Gastroesophageal sphincter (tissue), 4 donors: Measurements from ENCODE around the gene VWA2. TPM values are rescaled to one million over a fixed set of nuclear protein-coding genes. Genes with fewer than 3 reads are reported as not detected.

ENCODE experiments used
- ATAC-seq: fragments of 150-250 bp; one replicate; pipeline ENCODE4 v1.9.1; 2016; ENCODE audit warnings: mild to moderate bottlenecking, moderate library complexity
- H3K27ac ChIP-seq, 4 donors: fragments of 200-600 bp; sonication (generic) in 3 of 4; 1 replicate in 3 of 4; 2 replicates in 1 of 4; pipeline ENCODE4 v1.5.1; 2016 to 2019
- H3K27me3 ChIP-seq: fragments of 200-600 bp; sonication (generic); one replicate; pipeline ENCODE4 v1.5.1; 2019
- H3K36me3 ChIP-seq, 2 donors: fragments of 200-600 bp; sonication (generic); one replicate each; pipeline ENCODE4 v1.5.1; 2019; ENCODE audit warnings: control low read depth in 1 of 2
- H3K4me1 ChIP-seq, 3 donors: fragments of 200-600 bp; sonication (generic); 1 replicate in 2 of 3; 2 replicates in 1 of 3; pipeline ENCODE4 v1.5.1; 2016 to 2019; ENCODE audit warnings: control low read depth in 2 of 3
- H3K4me3 ChIP-seq, 2 donors: fragments of 200-600 bp; sonication (generic); one replicate each; pipeline ENCODE4 v1.5.1; 2019; ENCODE audit warnings: mild to moderate bottlenecking in 1 of 2, moderate library complexity in 1 of 2
- H3K9me3 ChIP-seq, 3 donors: fragments of 200-600 bp; sonication (generic); one replicate each; pipeline ENCODE4 v1.5.1; 2017 to 2019; ENCODE audit warnings: control low read depth in 2 of 3
- EP300 ChIP-seq: sonication (generic); formaldehyde crosslinking; IDR thresholded peaks from one replicate; pipeline ENCODE4 v1.6.1; 2017; ENCODE audit warnings: antibody characterized with exemption, mild to moderate bottlenecking
- POLR2A ChIP-seq, 2 donors: fragments of 450-650 bp; IDR thresholded peaks; one replicate each; pipeline ENCODE4 v1.6.1; 2017; ENCODE audit warnings: antibody characterized with exemption in 2 of 2, mild to moderate bottlenecking in 2 of 2, moderate library complexity in 1 of 2
- POLR2AphosphoS5 ChIP-seq: sonication (generic); formaldehyde crosslinking; IDR thresholded peaks from one replicate; pipeline ENCODE4 v1.6.1; 2017; ENCODE audit warnings: antibody characterized with exemption
- WGBS, 2 donors: methylation state at CpG; one replicate each; pipeline ENCODE4 v1.1.5; 2018; ENCODE audit warnings: low coverage in 1 of 2; 5-methylcytosine and 5-hydroxymethylcytosine counted together
- total RNA-seq, 4 donors: library from RNA; depleted of rRNA; stranded (reverse); fragments of >200 nt; gene quantifications; one replicate each; pipeline ENCODE4 v1.1.0, GENCODE V29; 2016
- TF ChIP-seq, protein P1 (sequence below), 4 experiments: fragments of 200-600 bp in 2 of 4; fragments of 450-650 bp in 2 of 4; sonication (generic) in 1 of 4; IDR thresholded peaks; one replicate each; pipeline ENCODE4 v1.5.1; 2017 to 2019; ENCODE audit warnings: antibody characterized with exemption in 4 of 4, mild to moderate bottlenecking in 2 of 4, moderate library complexity in 2 of 4

The VWA2 gene
- total RNA-seq, 4 donors from 2014 or later: 0.13 to 0.25 TPM; not detected in 2

DNA sequence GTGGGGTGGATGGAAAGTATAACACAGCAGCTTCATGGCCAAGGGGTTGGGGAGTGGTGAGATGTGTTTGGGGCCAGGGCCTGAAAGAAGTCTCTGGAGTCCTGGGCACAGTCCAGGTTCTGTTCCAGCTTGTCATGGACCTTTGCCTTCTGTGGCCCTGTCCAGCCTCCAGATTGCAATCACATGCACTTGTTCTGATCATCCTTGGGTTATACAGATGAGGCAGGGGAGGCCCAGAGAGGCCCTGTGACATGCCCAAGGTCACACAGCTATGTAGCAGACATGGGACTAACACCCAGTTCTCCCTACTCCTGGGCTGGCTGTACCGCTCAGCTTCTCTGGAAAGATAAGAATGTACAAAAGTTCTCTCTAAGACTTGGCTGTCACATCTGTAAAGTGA lies 11.7 kb downstream of the VWA2 start:
- no peaks in the 10 kb centered on the region for H3K4me1 ChIP-seq
- H3K27me3 ChIP-seq: peaks cover 17% of the 10 kb centered on the region
- no peaks in the 10 kb centered on the region for H3K9me3 ChIP-seq
- no peak for TF ChIP-seq POLR2AphosphoS5
- no peak for TF ChIP-seq POLR2A (IDR thresholded peaks at IDR 0.05)
- TF ChIP-seq, protein P1, sequence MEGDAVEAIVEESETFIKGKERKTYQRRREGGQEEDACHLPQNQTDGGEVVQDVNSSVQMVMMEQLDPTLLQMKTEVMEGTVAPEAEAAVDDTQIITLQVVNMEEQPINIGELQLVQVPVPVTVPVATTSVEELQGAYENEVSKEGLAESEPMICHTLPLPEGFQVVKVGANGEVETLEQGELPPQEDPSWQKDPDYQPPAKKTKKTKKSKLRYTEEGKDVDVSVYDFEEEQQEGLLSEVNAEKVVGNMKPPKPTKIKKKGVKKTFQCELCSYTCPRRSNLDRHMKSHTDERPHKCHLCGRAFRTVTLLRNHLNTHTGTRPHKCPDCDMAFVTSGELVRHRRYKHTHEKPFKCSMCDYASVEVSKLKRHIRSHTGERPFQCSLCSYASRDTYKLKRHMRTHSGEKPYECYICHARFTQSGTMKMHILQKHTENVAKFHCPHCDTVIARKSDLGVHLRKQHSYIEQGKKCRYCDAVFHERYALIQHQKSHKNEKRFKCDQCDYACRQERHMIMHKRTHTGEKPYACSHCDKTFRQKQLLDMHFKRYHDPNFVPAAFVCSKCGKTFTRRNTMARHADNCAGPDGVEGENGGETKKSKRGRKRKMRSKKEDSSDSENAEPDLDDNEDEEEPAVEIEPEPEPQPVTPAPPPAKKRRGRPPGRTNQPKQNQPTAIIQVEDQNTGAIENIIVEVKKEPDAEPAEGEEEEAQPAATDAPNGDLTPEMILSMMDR (IDR thresholded peaks at IDR 0.05): no peak
- no peak for TF ChIP-seq EP300
- ATAC-seq: no peak
- no peak overlapping the region for H3K4me3 ChIP-seq
- H3K27ac ChIP-seq: no peak overlapping the region
- no CpG with 5 or more reads among the region's 1 CpG for WGBS, 2 donors
- no peaks in the 10 kb centered on the region for H3K36me3 ChIP-seq

GRCh38 chr10:114252092-114252491 lies 13.0 kb downstream of the VWA2 start:
- ATAC-seq: no peak
- Histone ChIP-seq H3K27me3 (peaks cover 17% of the 10 kb centered on the region), H3K9me3 (no peaks in the 10 kb centered on the region), H3K4me1 (peaks cover 0 to under 1% (median 0%) of the 10 kb centered on the region in 3 donors), H3K27ac (no peak overlapping the region), H3K36me3 (no peaks in the 10 kb centered on the region), H3K4me3 (no peak overlapping the region)
- TF ChIP-seq POLR2AphosphoS5: no peak
- TF ChIP-seq, protein P1 (IDR thresholded peaks at IDR 0.05): no peak
- TF ChIP-seq POLR2A (IDR thresholded peaks at IDR 0.05): no peak
- no peak for TF ChIP-seq EP300
- WGBS, 2 donors: 89% methylated on average over 5 of the region's 5 CpGs; no CpG with 5 or more reads in 1 of the 2 donors

GRCh38 chr10:114252883-114253282 lies 13.8 kb downstream of the VWA2 start:
- Histone ChIP-seq H3K4me1 (peaks cover 0 to 9% (median 0%) of the 10 kb centered on the region in 3 donors), H3K27me3 (peaks cover 17% of the 10 kb centered on the region), H3K4me3 (no peak overlapping the region), H3K36me3 (no peaks in the 10 kb centered on the region), H3K27ac (no peak overlapping the region), H3K9me3 (no peaks in the 10 kb centered on the region)
- 0 to 96% methylated on average over 1 to 3 of the region's 7 CpGs for WGBS, 2 donors
- no peak for TF ChIP-seq EP300
- TF ChIP-seq, protein P1 (IDR thresholded peaks at IDR 0.05): no peak
- no peak for TF ChIP-seq POLR2AphosphoS5
- no peak for TF ChIP-seq POLR2A (IDR thresholded peaks at IDR 0.05)
- ATAC-seq: no peak

- H3K27me3 ChIP-seq: peaks cover 11% of the 10 kb centered on the region
- no peak for ATAC-seq
- WGBS, 2 donors: no CpG with 5 or more reads among the region's 1 CpG
- TF ChIP-seq, protein P1 (IDR thresholded peaks at IDR 0.05): no peak
- TF ChIP-seq POLR2AphosphoS5 (no peak), EP300 (no peak), POLR2A (IDR thresholded peaks at IDR 0.05) (no peak)
- H3K27ac ChIP-seq: no peak overlapping the region
- peaks cover 0 to 17% (median 0%) of the 10 kb centered on the region in 3 donors for H3K4me1 ChIP-seq
- no peaks in the 10 kb centered on the region for H3K9me3 ChIP-seq
- no peak overlapping the region for H3K4me3 ChIP-seq
- no peaks in the 10 kb centered on the region for H3K36me3 ChIP-seq
Measured at GRCh38 chr10:114255227-114255626, 16.2 kb downstream of the VWA2 start.

DNA sequence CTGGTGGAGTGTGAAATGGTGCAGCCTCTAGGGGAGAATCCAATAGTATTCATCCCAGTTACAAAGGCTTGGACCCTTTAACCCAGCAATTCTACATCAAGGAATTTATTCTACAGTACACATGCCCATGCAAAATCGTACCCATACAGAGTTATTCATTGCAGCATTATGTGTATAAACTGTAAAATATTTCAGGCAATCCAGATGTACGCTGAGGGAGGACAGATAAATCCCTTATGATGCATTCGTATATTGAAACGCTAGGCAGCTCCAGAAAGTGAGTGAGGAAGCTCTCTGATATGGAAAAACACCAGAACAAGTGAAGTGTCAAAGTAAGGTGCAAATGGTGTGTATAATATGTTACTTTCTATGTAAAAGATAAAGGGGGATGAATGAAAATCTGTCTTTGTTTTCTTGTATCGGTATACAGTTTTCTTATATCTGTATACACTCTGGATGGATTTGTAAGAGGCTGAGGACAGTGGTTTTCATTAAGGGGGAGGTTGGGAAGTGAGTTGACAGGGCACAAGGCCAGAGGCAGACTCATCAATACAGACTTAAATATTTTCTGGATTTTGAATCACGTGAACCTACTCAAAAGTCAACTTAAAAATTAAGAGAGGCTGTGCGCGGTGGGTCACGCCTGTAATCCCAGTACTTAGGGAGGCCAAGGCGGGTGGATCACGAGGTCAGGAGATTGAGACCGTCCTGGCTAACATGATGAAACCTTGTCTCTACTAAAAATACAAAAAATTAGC lies 17.1 kb downstream of the VWA2 start:
- Histone ChIP-seq H3K4me3 (no peak overlapping the region), H3K27me3 (peaks cover 8% of the 10 kb centered on the region), H3K4me1 (peaks cover 0 to 17% (median 0%) of the 10 kb centered on the region in 3 donors), H3K36me3 (no peaks in the 10 kb centered on the region), H3K27ac (no peak overlapping the region), H3K9me3 (no peaks in the 10 kb centered on the region)
- TF ChIP-seq, protein P1 (IDR thresholded peaks at IDR 0.05): no peak
- TF ChIP-seq POLR2A (IDR thresholded peaks at IDR 0.05): no peak
- TF ChIP-seq POLR2AphosphoS5: no peak
- TF ChIP-seq EP300: no peak
- 77 to 89% methylated on average over 11 to 12 of the region's 12 CpGs for WGBS, 2 donors
- ATAC-seq: no peak
